COLO829 (cell line): ENCODE results near the gene PCYOX1L.

ENCODE experiments used
- DNase-seq: peaks from one replicate; pipeline ENCODE4 v3.0.0; 2012; ENCODE audit warnings: low spot score

Gene PCYOX1L

GRCh38 chr5:149370878-149371277 lies 13.0 kb downstream of the PCYOX1L start:
- no peak for DNase-seq

DNA sequence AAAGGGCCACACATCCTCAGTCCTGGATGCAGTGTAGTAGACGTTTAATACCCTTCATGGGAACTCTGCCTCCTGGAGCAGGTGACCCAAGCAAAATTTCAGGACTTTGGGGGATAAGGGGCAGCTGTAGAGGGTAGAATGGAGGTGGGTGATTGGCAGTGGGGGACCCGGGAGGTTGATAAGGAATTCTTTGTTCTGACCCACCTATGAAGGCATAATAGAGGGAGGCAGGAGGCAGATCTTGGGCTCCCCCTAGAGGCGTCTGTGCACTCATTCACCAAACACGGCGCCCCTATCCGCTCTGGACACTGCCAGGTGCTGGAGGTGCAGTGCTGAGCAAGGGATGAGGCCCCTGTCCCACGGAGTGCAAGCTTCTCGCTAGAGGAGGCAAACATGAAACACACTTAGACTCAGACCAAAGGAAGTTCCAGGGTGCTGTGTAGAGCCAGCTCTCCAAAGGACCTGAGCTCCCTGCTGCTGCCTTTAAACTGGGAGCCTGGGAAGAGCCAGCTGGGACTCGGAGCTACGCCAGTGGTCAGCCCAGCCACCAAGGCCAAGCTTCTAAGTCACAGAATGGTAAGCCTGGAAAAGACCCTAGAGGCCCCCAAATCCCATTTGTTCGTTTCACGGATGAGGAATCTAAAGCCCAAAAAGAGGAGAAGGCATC lies 13.6 kb downstream of the PCYOX1L start:
- peak; percentile 15 for DNase-seq

DNA sequence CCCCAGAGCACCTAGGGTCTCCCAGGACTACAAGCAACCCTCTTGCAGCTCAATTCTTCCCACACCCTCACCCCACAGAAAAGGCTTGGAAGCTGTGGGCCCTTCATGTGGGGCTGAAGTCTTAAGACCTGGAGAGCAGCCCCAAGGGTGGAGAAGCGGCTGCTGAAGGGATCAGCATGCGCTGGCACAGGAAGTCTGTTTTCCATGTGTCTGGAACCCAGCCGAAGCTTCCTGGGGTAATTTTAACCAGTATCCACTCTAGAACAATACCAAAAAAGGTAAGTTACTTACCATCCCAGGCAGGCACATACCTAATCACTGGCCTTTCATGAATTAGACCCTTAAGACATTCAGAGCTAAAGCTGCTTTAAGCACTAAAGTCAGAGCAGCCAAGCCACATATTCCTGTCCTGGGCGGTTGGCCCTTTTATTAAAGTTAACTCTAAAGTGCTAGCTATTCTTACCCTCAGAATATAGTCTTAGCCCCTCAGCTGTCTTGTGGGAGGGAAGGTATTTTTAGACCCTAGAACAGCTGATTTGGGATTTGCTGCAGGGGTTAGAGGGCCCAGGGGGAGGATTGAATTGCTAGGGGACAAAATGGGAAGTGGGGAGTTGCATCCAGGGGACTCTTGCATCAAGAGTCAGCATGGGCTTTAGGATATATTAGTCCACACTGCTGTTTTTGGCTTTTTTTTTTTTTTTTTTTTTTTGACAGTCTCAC lies 14.4 kb downstream of the PCYOX1L start:
- DNase-seq: no peak

GRCh38 chr5:149372932-149373331 lies 15.1 kb downstream of the PCYOX1L start:
- no peak for DNase-seq

GRCh38 chr5:149374303-149374702 lies 16.5 kb downstream of the PCYOX1L start:
- no peak for DNase-seq

GRCh38 chr5:149374801-149375200 lies 17.0 kb downstream of the PCYOX1L start:
- no peak for DNase-seq

DNA sequence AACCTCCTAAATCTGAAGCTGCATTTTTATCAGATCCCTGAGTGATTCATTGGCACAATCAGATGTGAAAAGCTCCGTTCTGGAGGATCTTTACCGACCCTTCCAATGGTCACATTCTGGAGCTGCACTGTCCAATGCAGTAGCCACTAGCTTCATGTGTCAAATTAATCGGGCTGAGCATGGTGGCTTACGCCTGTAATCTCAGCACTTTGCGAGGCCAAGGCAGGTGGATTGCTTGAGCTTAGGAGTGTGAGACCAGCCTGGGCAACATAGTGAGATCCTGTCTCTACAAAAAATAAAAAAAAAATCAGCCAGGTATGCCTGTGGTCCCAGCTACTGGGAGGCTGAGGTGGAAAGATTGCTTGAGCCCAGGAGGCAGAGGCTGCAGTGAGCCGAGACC lies 17.6 kb downstream of the PCYOX1L start:
- no peak for DNase-seq

- no peak for DNase-seq
Observed at GRCh38 chr5:149376104-149376503, 18.3 kb downstream of the PCYOX1L start.

- DNase-seq: no peak
Observed at GRCh38 chr5:149376711-149377447, 19.0 kb downstream of the PCYOX1L start.

GRCh38 chr5:149378241-149378820 lies 20.5 kb downstream of the PCYOX1L start:
- DNase-seq: no peak

DNA sequence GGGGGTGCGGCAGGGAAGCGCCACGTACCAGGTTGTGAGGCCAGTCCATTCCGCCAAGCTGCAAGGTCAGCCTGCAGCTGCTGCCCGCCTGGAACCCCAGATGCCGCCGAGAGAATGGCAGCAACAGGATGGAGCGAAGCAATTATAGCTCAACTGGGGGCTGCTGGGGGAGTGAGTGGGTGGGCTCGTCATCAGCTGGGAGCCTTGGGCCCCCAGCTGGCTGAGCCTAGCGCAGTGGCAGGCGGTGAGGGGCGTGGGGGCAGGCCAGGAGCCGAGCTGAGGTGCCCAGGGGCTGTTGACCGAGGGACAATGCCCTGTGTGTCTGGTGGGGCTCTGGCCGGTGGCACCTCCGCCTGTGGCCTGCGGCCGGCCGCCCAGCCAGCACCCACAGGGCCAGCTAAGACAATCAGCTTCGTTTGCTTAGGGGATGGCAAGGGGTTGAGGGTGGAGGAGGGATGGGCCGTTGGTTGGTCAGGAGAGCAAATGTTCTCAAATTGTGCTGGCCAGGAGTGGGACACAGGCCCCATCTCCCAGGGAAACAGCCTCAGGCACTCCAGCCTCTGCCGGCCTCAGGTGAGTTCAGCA lies 21.4 kb downstream of the PCYOX1L start, which contains the start of gene IL17B:
Gene IL17B (minus strand): TSS at position 116 of the 585 bp plus-strand sequence. CDS start 67 bp downstream, at position 49.
- DNase-seq: no peak

GRCh38 chr5:149379818-149380374 lies 22.1 kb downstream of the PCYOX1L start:
- DNase-seq: no peak

- no peak for DNase-seq
Observed at GRCh38 chr5:149380466-149381121, 22.7 kb downstream of the PCYOX1L start.

DNA sequence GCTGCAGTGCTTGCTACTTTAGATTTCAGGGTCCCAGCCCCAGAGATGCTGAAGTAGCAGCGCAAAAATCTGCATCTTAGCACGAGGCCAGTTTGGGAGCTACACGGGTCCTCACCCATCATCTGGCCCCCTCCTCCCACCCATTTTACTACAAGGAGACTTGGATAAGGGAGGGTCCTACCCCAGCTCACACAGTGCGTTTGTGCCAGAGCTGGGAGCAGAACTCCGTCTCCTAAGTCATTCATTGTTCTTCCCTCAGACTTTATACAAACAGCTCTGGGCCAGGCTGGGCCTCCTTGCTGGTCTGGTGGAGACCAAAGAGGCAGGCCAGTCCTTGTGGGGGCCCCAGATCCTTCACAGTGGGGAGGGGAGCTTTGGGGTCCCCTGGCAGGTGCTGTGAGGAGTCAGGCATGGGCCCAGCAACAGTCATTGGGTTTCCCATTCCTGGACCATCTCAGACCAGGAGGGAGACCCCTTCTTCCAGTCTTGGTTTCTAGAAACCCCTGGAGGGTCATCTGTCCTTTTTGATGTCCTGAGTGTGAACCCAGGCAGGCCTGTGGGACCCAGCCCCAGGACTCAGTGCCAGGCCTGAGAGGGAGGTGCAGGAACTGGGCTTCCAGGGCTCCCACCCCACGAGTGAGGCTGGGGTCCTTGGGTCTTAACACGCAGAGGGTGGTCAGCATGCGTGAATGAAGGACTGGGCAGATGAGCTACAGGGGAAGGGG lies 23.6 kb downstream of the PCYOX1L start:
- DNase-seq: no peak

DNA sequence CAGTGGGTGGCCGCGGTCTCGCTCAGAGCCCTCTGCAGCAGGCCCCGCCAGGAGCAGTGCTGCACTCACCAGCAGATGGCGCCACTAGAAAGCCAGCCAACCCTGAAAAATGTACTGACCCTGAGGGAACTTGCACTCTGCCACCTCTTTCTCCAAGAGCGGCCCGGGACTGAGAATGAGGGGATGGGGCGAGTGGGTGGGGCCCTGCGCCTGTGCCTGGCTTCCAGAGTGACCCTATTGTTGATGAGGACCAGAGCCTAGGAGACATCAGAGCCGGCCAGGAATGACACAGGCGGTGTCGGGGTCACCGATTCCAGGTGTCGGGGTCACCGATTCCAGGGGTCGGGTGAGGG lies 24.1 kb downstream of the PCYOX1L start:
- peak; percentile 48 for DNase-seq

DNA sequence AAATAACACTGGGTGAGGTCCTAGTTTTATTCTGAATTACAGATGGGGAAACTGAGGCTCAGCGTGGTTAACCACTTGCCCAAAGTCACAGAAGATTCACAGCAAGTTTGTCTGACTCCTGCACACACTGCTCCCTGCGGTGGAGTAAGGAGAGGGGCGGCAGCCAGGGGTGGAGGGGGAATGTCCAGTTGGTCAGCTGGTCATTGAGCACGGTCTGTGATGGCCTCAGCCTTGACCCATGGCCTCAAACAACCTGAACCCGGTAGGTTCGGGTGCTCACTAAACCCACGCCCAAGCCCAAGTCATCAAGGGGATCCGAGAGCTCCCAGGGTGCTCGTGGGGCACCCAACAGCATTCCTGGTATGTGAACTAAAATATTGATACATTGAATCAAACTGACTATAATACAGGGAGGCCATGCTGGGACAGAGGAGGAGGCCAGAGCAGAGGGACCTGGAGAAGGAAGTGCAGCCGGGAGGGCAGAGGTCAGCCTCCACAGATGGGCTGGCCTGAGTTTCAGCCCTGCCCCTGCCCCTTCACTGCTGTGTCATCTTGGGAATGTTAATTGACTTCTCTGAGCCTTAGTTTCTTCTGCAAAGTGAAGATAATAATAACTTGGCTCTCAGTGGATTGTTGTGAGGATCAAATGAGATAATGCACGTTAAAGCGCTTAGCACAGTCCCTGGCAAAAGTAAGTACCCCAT lies 24.8 kb downstream of the PCYOX1L start:
- no peak for DNase-seq

DNA sequence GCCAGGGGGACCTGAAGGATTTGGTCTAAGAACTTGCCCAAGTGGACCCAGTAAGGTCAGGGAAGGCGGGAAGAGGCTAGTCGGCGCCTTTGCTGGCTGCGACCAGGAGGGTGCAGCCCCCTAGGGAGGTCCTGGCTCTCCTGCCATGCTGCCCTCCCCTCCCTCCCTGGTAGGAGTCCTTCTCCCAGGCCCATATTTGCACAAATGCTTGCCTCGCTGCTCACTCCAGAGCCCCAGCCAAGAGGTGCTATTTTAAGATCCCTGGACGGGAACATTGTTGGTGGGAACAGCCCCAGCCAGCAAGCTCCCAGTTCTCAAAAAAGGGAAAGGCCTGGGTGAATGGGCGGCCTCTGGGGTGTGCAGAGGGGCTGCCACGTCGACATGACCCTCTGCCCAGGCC lies 25.6 kb downstream of the PCYOX1L start:
- no peak for DNase-seq

- DNase-seq: no peak
Observed at GRCh38 chr5:149386166-149386565, 28.3 kb downstream of the PCYOX1L start.

GRCh38 chr5:149387081-149387631 lies 29.3 kb downstream of the PCYOX1L start:
- no peak for DNase-seq

GRCh38 chr5:149387982-149388381 lies 30.1 kb downstream of the PCYOX1L start:
- DNase-seq: no peak
